Dendritic cell treated with granulocyte-macrophage colony-stimulating factor and Interleukin-4, amounts not matched to agents 40 ng/mL and 50 ng/mL, for 4 days (primary cell): ENCODE results near the gene SGCG.
"Not testable (repeated sequence)": the region's sequence is repeated elsewhere in the genome, so short reads cannot be mapped to it uniquely, and the experiment has no call there.

Experiments used
- H3K27ac Mint-ChIP-seq: one replicate; pipeline ENCODE4 v1.8.0; 2022; ENCODE audit warnings: mild to moderate bottlenecking, mixed read lengths
- H3K27me3 Mint-ChIP-seq: one replicate; pipeline ENCODE4 v1.8.0; 2022; ENCODE audit warnings: mild to moderate bottlenecking, mixed read lengths
- H3K36me3 Mint-ChIP-seq: one replicate; pipeline ENCODE4 v1.8.0; 2022; ENCODE audit warnings: low read depth, mixed read lengths
- H3K4me1 Mint-ChIP-seq: one replicate; pipeline ENCODE4 v1.8.0; 2022; ENCODE audit warnings: low read depth, mixed read lengths
- H3K4me3 Mint-ChIP-seq: one replicate; pipeline ENCODE4 v1.8.0; 2022; ENCODE audit warnings: mild to moderate bottlenecking, moderate library complexity, mixed read lengths
- H3K9me3 Mint-ChIP-seq: one replicate; pipeline ENCODE4 v1.8.0; 2022; ENCODE audit warnings: mixed read lengths
- intact Hi-C: fragments of 100-400 bp; cut with micrococcal nuclease; formaldehyde crosslinking; loops from one replicate; pipeline ENCODE4 v1.15.0; 2022

SGCG gene

GRCh38 chr13:23161481-23161825, 19.3 kb upstream of the SGCG start:
- intact Hi-C loops, result no loop called here

GRCh38 chr13:23175920-23176319, 4.9 kb upstream of the SGCG start:
- no peak overlapping the region for H3K4me3 Mint-ChIP-seq
- intact Hi-C loops, result loop anchor here (10.0 kb wide), 1 partner anchor 371 kb away; no protein-coding TSS in a partner anchor
- H3K27me3 Mint-ChIP-seq, result peaks cover 3% of the 10 kb centered on the region
- no peaks in the 10 kb centered on the region for H3K9me3 Mint-ChIP-seq
- no peak overlapping the region for H3K27ac Mint-ChIP-seq
- H3K36me3 Mint-ChIP-seq, result no peaks in the 10 kb centered on the region
- H3K4me1 Mint-ChIP-seq, result no peaks in the 10 kb centered on the region

More at GRCh38 chr13:23161481-23161825, 19.3 kb upstream of the SGCG start:
- Mint-ChIP-seq H3K9me3 (peaks cover 1% of the 10 kb centered on the region), H3K4me3 (no peak overlapping the region), H3K27ac (no peak overlapping the region), H3K27me3 (peaks cover 44% of the 10 kb centered on the region), H3K36me3 (no peaks in the 10 kb centered on the region), H3K4me1 (peaks cover 16% of the 10 kb centered on the region)

DNA sequence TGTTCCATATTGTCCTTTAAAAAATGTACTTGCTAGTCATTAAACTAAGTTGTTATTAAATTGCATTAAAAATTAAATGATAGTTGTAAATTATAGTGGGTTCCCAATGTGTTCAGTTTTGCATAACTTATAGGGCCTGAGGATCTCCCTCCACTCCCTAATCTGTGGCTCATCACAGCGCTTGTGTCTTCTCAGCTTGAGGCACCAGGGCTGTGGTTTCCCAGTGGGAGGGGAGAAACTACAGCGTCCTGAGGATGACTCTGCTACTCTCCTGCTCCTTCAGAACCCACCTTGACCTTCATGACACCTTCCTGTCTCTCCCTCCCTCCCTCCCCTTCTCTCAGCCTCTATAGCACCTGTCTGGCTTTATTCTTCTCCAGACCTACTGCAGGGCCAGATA, 1.4 kb downstream of the SGCG start:
- H3K27ac Mint-ChIP-seq, result no peak overlapping the region
- H3K4me1 Mint-ChIP-seq, result no peaks in the 10 kb centered on the region
- H3K36me3 Mint-ChIP-seq, result no peaks in the 10 kb centered on the region
- no peak overlapping the region for H3K4me3 Mint-ChIP-seq
- H3K9me3 Mint-ChIP-seq, result no peaks in the 10 kb centered on the region
- no peaks in the 10 kb centered on the region for H3K27me3 Mint-ChIP-seq
- intact Hi-C loops, result no loop called here

DNA sequence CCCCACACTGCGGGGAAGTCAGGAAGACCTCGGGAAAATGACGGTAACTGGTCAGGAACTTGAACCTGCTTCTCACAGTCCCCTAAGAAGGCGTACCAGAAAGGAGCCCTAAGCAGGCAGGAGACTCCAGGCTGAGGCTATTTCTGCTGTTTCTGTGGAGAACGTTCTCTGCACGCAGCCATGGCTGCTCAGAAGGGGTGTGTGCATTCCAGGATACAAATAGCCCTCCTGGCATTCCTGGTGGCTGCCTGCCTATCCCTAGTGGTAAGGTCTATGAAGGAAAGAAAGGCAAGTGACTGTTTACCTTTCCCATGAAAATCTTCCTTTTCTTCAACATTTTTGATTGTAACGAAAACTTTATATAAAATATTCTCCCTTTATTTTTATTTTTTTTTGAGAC, 2.5 kb downstream of the SGCG start:
- Mint-ChIP-seq H3K27me3 (no peaks in the 10 kb centered on the region), H3K4me3 (no peak overlapping the region), H3K9me3 (no peaks in the 10 kb centered on the region), H3K4me1 (no peaks in the 10 kb centered on the region), H3K27ac (no peak overlapping the region), H3K36me3 (no peaks in the 10 kb centered on the region)
- intact Hi-C loops, result no loop called here

GRCh38 chr13:23185542-23185941, 4.8 kb downstream of the SGCG start:
- no peaks in the 10 kb centered on the region for H3K9me3 Mint-ChIP-seq
- H3K4me1 Mint-ChIP-seq, result no peaks in the 10 kb centered on the region
- intact Hi-C loops, result no loop called here
- no peak overlapping the region for H3K4me3 Mint-ChIP-seq
- no peaks in the 10 kb centered on the region for H3K36me3 Mint-ChIP-seq
- H3K27ac Mint-ChIP-seq, result no peak overlapping the region
- H3K27me3 Mint-ChIP-seq, result no peaks in the 10 kb centered on the region

- intact Hi-C loops, result no loop called here
- Mint-ChIP-seq H3K36me3 (no peaks in the 10 kb centered on the region), H3K27me3 (no peaks in the 10 kb centered on the region), H3K27ac (no peak overlapping the region), H3K4me1 (no peaks in the 10 kb centered on the region), H3K4me3 (no peak overlapping the region), H3K9me3 (no peaks in the 10 kb centered on the region)
Measured at GRCh38 chr13:23201870-23202269, 21.1 kb downstream of the SGCG start.

DNA sequence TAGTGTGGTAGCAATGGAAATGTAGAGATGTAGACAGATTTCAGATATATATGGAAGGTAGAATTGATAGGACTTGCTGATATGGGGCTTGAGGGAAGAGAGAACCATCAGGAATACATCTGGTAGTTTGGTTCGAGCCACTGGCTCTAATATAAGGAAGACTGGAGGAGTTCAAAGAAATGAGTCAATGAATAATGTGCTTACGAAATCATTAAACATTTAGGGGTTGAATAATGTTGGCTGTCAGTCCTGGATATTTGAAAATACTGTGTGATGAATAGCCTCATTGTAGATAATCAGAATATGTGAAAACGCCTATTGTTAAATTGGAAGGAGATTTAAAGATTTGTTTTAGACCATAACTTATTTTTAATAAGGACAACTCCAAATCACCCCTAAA, 21.6 kb downstream of the SGCG start:
- H3K36me3 Mint-ChIP-seq, result no peaks in the 10 kb centered on the region
- H3K4me1 Mint-ChIP-seq, result no peaks in the 10 kb centered on the region
- intact Hi-C loops, result no loop called here
- no peaks in the 10 kb centered on the region for H3K27me3 Mint-ChIP-seq
- H3K4me3 Mint-ChIP-seq, result no peak overlapping the region
- H3K9me3 Mint-ChIP-seq, result no peaks in the 10 kb centered on the region
- no peak overlapping the region for H3K27ac Mint-ChIP-seq

DNA sequence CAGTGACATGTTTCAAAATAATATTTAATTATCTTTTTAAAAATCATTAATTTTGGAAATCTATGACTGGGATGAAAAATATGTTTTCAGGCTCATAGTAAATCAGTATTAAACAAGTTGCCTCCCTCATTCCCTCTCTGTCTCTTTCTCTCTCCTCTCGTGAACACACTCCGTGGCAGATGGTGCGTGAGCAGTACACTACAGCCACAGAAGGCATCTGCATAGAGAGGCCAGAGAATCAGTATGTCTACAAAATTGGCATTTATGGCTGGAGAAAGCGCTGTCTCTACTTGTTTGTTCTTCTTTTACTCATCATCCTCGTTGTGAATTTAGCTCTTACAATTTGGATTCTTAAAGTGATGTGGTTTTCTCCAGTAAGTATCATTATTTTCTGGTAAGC, 22.7 kb downstream of the SGCG start:
- Mint-ChIP-seq H3K4me3 (no peak overlapping the region), H3K9me3 (no peaks in the 10 kb centered on the region), H3K36me3 (no peaks in the 10 kb centered on the region), H3K27ac (no peak overlapping the region), H3K4me1 (no peaks in the 10 kb centered on the region), H3K27me3 (no peaks in the 10 kb centered on the region)
- intact Hi-C loops, result no loop called here

GRCh38 chr13:23205807-23206206, 25.0 kb downstream of the SGCG start:
- Mint-ChIP-seq H3K36me3 (no peaks in the 10 kb centered on the region), H3K4me1 (no peaks in the 10 kb centered on the region), H3K27ac (no peak overlapping the region), H3K4me3 (no peak overlapping the region), H3K27me3 (no peaks in the 10 kb centered on the region), H3K9me3 (no peaks in the 10 kb centered on the region)
- intact Hi-C loops, result no loop called here

DNA sequence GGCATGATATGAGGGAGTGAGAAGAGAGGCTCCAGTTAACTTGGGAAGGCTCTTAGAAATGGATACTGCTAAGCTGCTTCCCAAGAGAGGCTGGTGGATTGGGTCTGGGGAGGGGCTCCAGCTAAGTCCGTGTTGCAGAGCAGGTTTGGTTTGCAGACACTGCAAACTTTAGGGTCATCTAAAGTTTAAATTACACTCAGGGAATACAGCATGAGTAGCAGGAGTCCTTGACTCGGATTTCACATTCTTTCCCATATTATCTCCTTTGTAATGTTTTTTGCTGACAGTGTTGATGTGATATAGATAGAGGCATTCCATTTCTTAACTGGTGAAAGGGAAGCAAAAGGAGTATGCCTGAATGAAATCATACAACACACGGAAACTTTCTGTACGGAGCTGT, 31.9 kb downstream of the SGCG start:
- no peaks in the 10 kb centered on the region for H3K27me3 Mint-ChIP-seq
- peaks cover 33% of the 10 kb centered on the region for H3K9me3 Mint-ChIP-seq
- no peak overlapping the region for H3K27ac Mint-ChIP-seq
- H3K36me3 Mint-ChIP-seq, result no peaks in the 10 kb centered on the region
- H3K4me1 Mint-ChIP-seq, result no peaks in the 10 kb centered on the region
- intact Hi-C loops, result no loop called here
- H3K4me3 Mint-ChIP-seq, result no peak overlapping the region

- intact Hi-C loops, result no loop called here
- H3K36me3 Mint-ChIP-seq, result no peaks in the 10 kb centered on the region
- H3K27ac Mint-ChIP-seq, result no peak overlapping the region
- no peaks in the 10 kb centered on the region for H3K4me1 Mint-ChIP-seq
- H3K27me3 Mint-ChIP-seq, result no peaks in the 10 kb centered on the region
- H3K4me3 Mint-ChIP-seq, result no peak overlapping the region
- peaks cover 9% of the 10 kb centered on the region for H3K9me3 Mint-ChIP-seq
Measured at GRCh38 chr13:23231241-23231640, 50.5 kb downstream of the SGCG start.

GRCh38 chr13:23235994-23236393, 55.2 kb downstream of the SGCG start:
- Mint-ChIP-seq H3K36me3 (no peaks in the 10 kb centered on the region), H3K4me1 (no peaks in the 10 kb centered on the region), H3K4me3 (no peak overlapping the region), H3K9me3 (peaks cover 9% of the 10 kb centered on the region), H3K27ac (no peak overlapping the region), H3K27me3 (no peaks in the 10 kb centered on the region)
- intact Hi-C loops, result no loop called here

DNA sequence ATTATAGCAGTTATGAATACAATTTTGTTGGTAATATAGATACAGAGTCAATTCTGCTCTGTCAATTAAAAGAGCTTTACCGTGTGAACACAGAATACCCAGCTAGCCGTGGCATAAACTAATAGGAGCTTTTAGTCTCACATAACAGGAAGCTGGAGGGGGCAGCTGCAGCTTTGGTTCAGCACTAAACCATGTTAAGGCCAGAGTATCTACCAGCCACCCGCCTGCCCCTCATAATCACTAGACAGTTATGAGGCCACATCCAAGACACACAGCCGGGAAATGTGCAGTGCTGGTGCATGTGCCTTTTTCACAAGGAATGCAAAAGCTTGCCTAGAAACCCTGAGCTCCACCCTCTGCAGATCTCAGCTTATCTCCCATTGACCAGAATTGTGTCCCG, 62.3 kb downstream of the SGCG start:
- Mint-ChIP-seq H3K4me3 (no peak overlapping the region), H3K9me3 (no peaks in the 10 kb centered on the region), H3K4me1 (no peaks in the 10 kb centered on the region), H3K27me3 (no peaks in the 10 kb centered on the region), H3K36me3 (no peaks in the 10 kb centered on the region), H3K27ac (no peak overlapping the region)
- intact Hi-C loops, result no loop called here

GRCh38 chr13:23248410-23248809, 67.6 kb downstream of the SGCG start:
- H3K36me3 Mint-ChIP-seq, H3K4me1 Mint-ChIP-seq, H3K27ac Mint-ChIP-seq, intact Hi-C loops, H3K27me3 Mint-ChIP-seq, H3K4me3 Mint-ChIP-seq, H3K9me3 Mint-ChIP-seq: not testable (repeated sequence)

DNA sequence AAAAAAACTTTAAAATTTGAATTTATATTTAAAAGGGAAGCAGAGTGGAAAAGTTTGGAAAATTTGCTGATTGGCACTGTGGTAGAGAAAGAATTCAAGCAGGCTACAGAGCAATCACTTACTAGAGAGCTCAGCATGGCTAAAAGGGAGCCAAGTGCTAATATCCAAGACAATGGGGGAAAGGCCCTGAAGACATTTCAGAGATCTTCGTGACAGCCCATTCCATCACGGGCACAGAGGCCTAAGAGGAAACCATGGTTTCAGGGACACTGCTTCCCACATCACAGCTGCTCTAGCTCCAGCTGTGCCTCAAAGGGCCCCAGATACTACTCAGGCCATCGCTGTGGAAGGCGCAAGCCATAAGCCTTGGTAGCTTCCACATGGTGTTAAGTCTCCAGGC, 73.7 kb downstream of the SGCG start:
- no peak overlapping the region for H3K4me3 Mint-ChIP-seq
- H3K9me3 Mint-ChIP-seq, result peaks cover 6% of the 10 kb centered on the region
- no peaks in the 10 kb centered on the region for H3K36me3 Mint-ChIP-seq
- H3K27ac Mint-ChIP-seq, result no peak overlapping the region
- no peaks in the 10 kb centered on the region for H3K4me1 Mint-ChIP-seq
- H3K27me3 Mint-ChIP-seq, result no peaks in the 10 kb centered on the region
- intact Hi-C loops, result no loop called here

DNA sequence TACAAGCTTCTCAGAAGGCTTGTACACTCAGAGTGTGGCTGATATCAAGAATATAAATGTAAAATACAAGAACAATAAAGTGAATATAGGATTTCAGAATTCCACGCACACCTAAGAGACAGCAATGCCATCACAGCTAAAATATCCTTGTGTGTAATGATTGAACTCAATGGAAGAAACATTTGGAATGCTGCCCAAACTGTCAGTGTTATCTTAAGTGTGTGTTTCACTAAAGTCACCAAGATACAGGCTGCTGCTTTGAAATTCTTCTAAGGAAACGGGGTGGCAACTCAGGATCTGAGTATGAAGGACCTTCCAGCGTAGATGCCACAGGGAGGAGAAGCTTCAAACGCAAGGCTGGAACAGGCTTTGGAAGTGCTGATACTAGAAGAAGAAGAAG, 86.8 kb downstream of the SGCG start:
- H3K27me3 Mint-ChIP-seq, result no peaks in the 10 kb centered on the region
- H3K4me3 Mint-ChIP-seq, result no peak overlapping the region
- no peak overlapping the region for H3K27ac Mint-ChIP-seq
- no peaks in the 10 kb centered on the region for H3K4me1 Mint-ChIP-seq
- H3K36me3 Mint-ChIP-seq, result no peaks in the 10 kb centered on the region
- H3K9me3 Mint-ChIP-seq, result no peaks in the 10 kb centered on the region
- intact Hi-C loops, result no loop called here
